ENCODE results near the gene PTBP2.

Gene PTBP2

GRCh38 chr1:96713649-96714048 is 7.9 kb upstream of the PTBP2 start:
- Histone ChIP-seq H3K4me2 (ENCODE audit: insufficient read depth, low read length, poor library complexity, severe bottlenecking) (no peak overlapping the region), H3K14ac (ENCODE audit: low read length) (no peak overlapping the region), H3K4me3 (ENCODE audit: low read length in 2 of 2) (no peak overlapping the region), H3K27ac (replicated peaks; ENCODE audit: low read length) (no peak overlapping the region), H4K8ac (ENCODE audit: low read depth, low read length) (no peak overlapping the region), H3K9ac (ENCODE audit: low read depth, low read length, poor library complexity) (no peak overlapping the region), H3K4me1 (ENCODE audit: control insufficient read depth in 2 of 2, insufficient read depth in 1 of 2, low read depth in 1 of 2, low read length in 2 of 2) (no peaks in the 10 kb centered on the region), H3K23ac (ENCODE audit: low read depth, low read length, poor library complexity) (no peak overlapping the region), H2AFZ (ENCODE audit: low read length) (no peak overlapping the region), H3K18ac (ENCODE audit: low read length) (no peak overlapping the region), H2BK120ac (ENCODE audit: low read depth, low read length) (no peak overlapping the region), H2AK5ac (ENCODE audit: low read depth, low read length) (no peak overlapping the region), H3K36me3 (replicated peaks in 1 of 2; ENCODE audit: control insufficient read depth in 2 of 2, insufficient read depth in 2 of 2, low read length in 2 of 2) (no peaks in the 10 kb centered on the region), H3K9me3 (replicated peaks in 1 of 2; ENCODE audit: control insufficient read depth in 2 of 2, insufficient read depth in 1 of 2, low read depth in 1 of 2, low read length in 2 of 2) (no peaks in the 10 kb centered on the region), H4K91ac (ENCODE audit: low read depth, low read length, poor library complexity) (no peak overlapping the region), H3K79me1 (ENCODE audit: low read depth, low read length) (no peaks in the 10 kb centered on the region), H3K4ac (ENCODE audit: low read length) (no peak overlapping the region), H3K27me3 (ENCODE audit: control insufficient read depth in 3 of 3, insufficient read depth in 3 of 3, low read depth in 1 of 3, low read length in 3 of 3) (no peaks in the 10 kb centered on the region), H2BK5ac (ENCODE audit: low read length) (no peak overlapping the region), H2BK15ac (ENCODE audit: low read length) (no peak overlapping the region), H2BK12ac (ENCODE audit: low read length) (no peak overlapping the region)
- no peak for DNase-seq (ENCODE audit: low spot score)
- no CpG with 5 or more reads among the region's 3 CpGs for WGBS, 2 donors (ENCODE audit: extremely low coverage in 2 of 2, insufficient read length in 2 of 2, insufficient replicate concordance in 1 of 2)

- H3K23ac ChIP-seq (ENCODE audit: low read depth, low read length, poor library complexity): no peak overlapping the region
- H4K91ac ChIP-seq (ENCODE audit: low read depth, low read length, poor library complexity): no peak overlapping the region
Measured at GRCh38 chr1:96714881-96715280, 6.7 kb upstream of the PTBP2 start.

GRCh38 chr1:96715482-96715881 is 6.1 kb upstream of the PTBP2 start:
- Histone ChIP-seq H3K14ac (ENCODE audit: low read length) (no peak overlapping the region), H2BK120ac (ENCODE audit: low read depth, low read length) (no peak overlapping the region), H3K27me3 (ENCODE audit: control insufficient read depth in 3 of 3, insufficient read depth in 3 of 3, low read depth in 1 of 3, low read length in 3 of 3) (no peaks in the 10 kb centered on the region), H4K91ac (ENCODE audit: low read depth, low read length, poor library complexity) (no peak overlapping the region), H3K18ac (ENCODE audit: low read length) (no peak overlapping the region), H3K9me3 (replicated peaks in 1 of 2; ENCODE audit: control insufficient read depth in 2 of 2, insufficient read depth in 1 of 2, low read depth in 1 of 2, low read length in 2 of 2) (no peaks in the 10 kb centered on the region), H2AK5ac (ENCODE audit: low read depth, low read length) (no peak overlapping the region), H3K4me1 (ENCODE audit: control insufficient read depth in 2 of 2, insufficient read depth in 1 of 2, low read depth in 1 of 2, low read length in 2 of 2) (no peaks in the 10 kb centered on the region), H2BK15ac (ENCODE audit: low read length) (no peak overlapping the region), H4K8ac (ENCODE audit: low read depth, low read length) (no peak overlapping the region), H3K27ac (replicated peaks; ENCODE audit: low read length) (no peak overlapping the region), H3K4me3 (ENCODE audit: low read length in 2 of 2) (no peak overlapping the region), H3K36me3 (replicated peaks in 1 of 2; ENCODE audit: control insufficient read depth in 2 of 2, insufficient read depth in 2 of 2, low read length in 2 of 2) (no peaks in the 10 kb centered on the region), H3K79me1 (ENCODE audit: low read depth, low read length) (no peaks in the 10 kb centered on the region), H3K23ac (ENCODE audit: low read depth, low read length, poor library complexity) (no peak overlapping the region), H3K9ac (ENCODE audit: low read depth, low read length, poor library complexity) (no peak overlapping the region), H2BK5ac (ENCODE audit: low read length) (no peak overlapping the region), H2BK12ac (ENCODE audit: low read length) (no peak overlapping the region), H2AFZ (ENCODE audit: low read length) (no peak overlapping the region), H3K4ac (ENCODE audit: low read length) (no peak overlapping the region), H3K4me2 (ENCODE audit: insufficient read depth, low read length, poor library complexity, severe bottlenecking) (no peak overlapping the region)
- DNase-seq (ENCODE audit: low spot score): no peak
- no CpG with 5 or more reads among the region's 1 CpG for WGBS, 2 donors (ENCODE audit: extremely low coverage in 2 of 2, insufficient read length in 2 of 2, insufficient replicate concordance in 1 of 2)

More at GRCh38 chr1:96714881-96715280, 6.7 kb upstream of the PTBP2 start:
- H2BK5ac ChIP-seq (ENCODE audit: low read length): no peak overlapping the region
- H3K4me3 ChIP-seq (ENCODE audit: low read length in 2 of 2): no peak overlapping the region
- no peaks in the 10 kb centered on the region for H3K27me3 ChIP-seq (ENCODE audit: control insufficient read depth in 3 of 3, insufficient read depth in 3 of 3, low read depth in 1 of 3, low read length in 3 of 3)
- H4K8ac ChIP-seq (ENCODE audit: low read depth, low read length): no peak overlapping the region
- H3K4me2 ChIP-seq (ENCODE audit: insufficient read depth, low read length, poor library complexity, severe bottlenecking): no peak overlapping the region
- H3K27ac ChIP-seq (replicated peaks; ENCODE audit: low read length): no peak overlapping the region
- no peak overlapping the region for H3K18ac ChIP-seq (ENCODE audit: low read length)
- no peak overlapping the region for H2AFZ ChIP-seq (ENCODE audit: low read length)
- H3K9me3 ChIP-seq (replicated peaks in 1 of 2; ENCODE audit: control insufficient read depth in 2 of 2, insufficient read depth in 1 of 2, low read depth in 1 of 2, low read length in 2 of 2): no peaks in the 10 kb centered on the region
- H3K14ac ChIP-seq (ENCODE audit: low read length): no peak overlapping the region
- DNase-seq (ENCODE audit: low spot score): no peak
- H2BK15ac ChIP-seq (ENCODE audit: low read length): no peak overlapping the region
- no peaks in the 10 kb centered on the region for H3K4me1 ChIP-seq (ENCODE audit: control insufficient read depth in 2 of 2, insufficient read depth in 1 of 2, low read depth in 1 of 2, low read length in 2 of 2)
- no peaks in the 10 kb centered on the region for H3K79me1 ChIP-seq (ENCODE audit: low read depth, low read length)
- no peak overlapping the region for H2BK12ac ChIP-seq (ENCODE audit: low read length)
- H2AK5ac ChIP-seq (ENCODE audit: low read depth, low read length): no peak overlapping the region
- H3K4ac ChIP-seq (ENCODE audit: low read length): no peak overlapping the region
- no peak overlapping the region for H2BK120ac ChIP-seq (ENCODE audit: low read depth, low read length)
- no peak overlapping the region for H3K9ac ChIP-seq (ENCODE audit: low read depth, low read length, poor library complexity)
- H3K36me3 ChIP-seq (replicated peaks in 1 of 2; ENCODE audit: control insufficient read depth in 2 of 2, insufficient read depth in 2 of 2, low read length in 2 of 2): no peaks in the 10 kb centered on the region
- WGBS, 2 donors (ENCODE audit: extremely low coverage in 2 of 2, insufficient read length in 2 of 2, insufficient replicate concordance in 1 of 2): no CpG with 5 or more reads among the region's 2 CpGs

GRCh38 chr1:96721053-96721415 is 550 bp upstream of the PTBP2 start:
- H3K4me2 ChIP-seq (ENCODE audit: insufficient read depth, low read length, poor library complexity, severe bottlenecking): peak overlapping the region; percentile 69
- peaks cover 3% of the 10 kb centered on the region for H3K79me1 ChIP-seq (ENCODE audit: low read depth, low read length)
- peak overlapping the region; percentile 93 for H2AFZ ChIP-seq (ENCODE audit: low read length)
- peak overlapping the region; percentile 97 for H3K18ac ChIP-seq (ENCODE audit: low read length)
- H3K4me1 ChIP-seq (ENCODE audit: control insufficient read depth in 2 of 2, insufficient read depth in 1 of 2, low read depth in 1 of 2, low read length in 2 of 2): peaks cover 3 to 4% of the 10 kb centered on the region in 2 donors
- H3K27me3 ChIP-seq (ENCODE audit: control insufficient read depth in 3 of 3, insufficient read depth in 3 of 3, low read depth in 1 of 3, low read length in 3 of 3): no peaks in the 10 kb centered on the region
- H3K4me3 ChIP-seq (ENCODE audit: low read length in 2 of 2): peak overlapping the region; percentile 91 to 93
- H2BK120ac ChIP-seq (ENCODE audit: low read depth, low read length): peak overlapping the region; percentile 87
- H3K4ac ChIP-seq (ENCODE audit: low read length): no peak overlapping the region
- peak overlapping the region; percentile 75 for H2BK15ac ChIP-seq (ENCODE audit: low read length)
- WGBS, 2 donors (ENCODE audit: extremely low coverage in 2 of 2, insufficient read length in 2 of 2, insufficient replicate concordance in 1 of 2): no CpG with 5 or more reads among the region's 6 CpGs
- peak overlapping the region; percentile 89 for H3K14ac ChIP-seq (ENCODE audit: low read length)
- no peak overlapping the region for H3K23ac ChIP-seq (ENCODE audit: low read depth, low read length, poor library complexity)
- H4K91ac ChIP-seq (ENCODE audit: low read depth, low read length, poor library complexity): no peak overlapping the region
- peak overlapping the region; percentile 74 for H3K27ac ChIP-seq (replicated peaks; ENCODE audit: low read length)
- H3K36me3 ChIP-seq (replicated peaks in 1 of 2; ENCODE audit: control insufficient read depth in 2 of 2, insufficient read depth in 2 of 2, low read length in 2 of 2): peaks cover 3 to 35% of the 10 kb centered on the region in 2 donors
- no peak overlapping the region for H2BK5ac ChIP-seq (ENCODE audit: low read length)
- DNase-seq (ENCODE audit: low spot score): no peak
- peak overlapping the region; percentile 84 for H2BK12ac ChIP-seq (ENCODE audit: low read length)
- H4K8ac ChIP-seq (ENCODE audit: low read depth, low read length): no peak overlapping the region
- H3K9ac ChIP-seq (ENCODE audit: low read depth, low read length, poor library complexity): peak overlapping the region; percentile 77
- peaks cover 0 to 15% of the 10 kb centered on the region in 2 donors for H3K9me3 ChIP-seq (replicated peaks in 1 of 2; ENCODE audit: control insufficient read depth in 2 of 2, insufficient read depth in 1 of 2, low read depth in 1 of 2, low read length in 2 of 2)
- H2AK5ac ChIP-seq (ENCODE audit: low read depth, low read length): no peak overlapping the region

Measured in neuronal stem cell (in vitro differentiated cells).